ENCODE results near the gene BRINP1.

The BRINP1 gene

DNA sequence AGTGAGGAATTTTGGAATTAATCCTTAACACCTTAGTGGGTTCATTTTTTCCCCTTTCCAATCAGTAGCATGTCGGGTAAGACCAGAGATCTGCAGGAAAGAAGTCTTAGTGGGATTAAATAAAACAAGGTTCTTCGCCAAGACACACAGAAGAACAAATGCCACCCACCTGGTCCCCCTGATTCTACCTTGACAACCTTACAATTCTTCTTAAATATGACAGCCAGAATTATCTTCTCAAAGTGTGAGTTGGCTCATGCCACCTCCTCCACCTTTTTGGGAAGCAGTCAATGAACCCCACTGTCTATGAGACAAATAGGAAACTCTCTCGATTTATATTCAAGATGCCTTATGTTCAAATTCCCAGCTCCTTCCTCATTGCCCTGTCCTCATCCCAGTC lies 105.1 kb downstream of the BRINP1 start:
- TF ChIP-seq, protein P1, sequence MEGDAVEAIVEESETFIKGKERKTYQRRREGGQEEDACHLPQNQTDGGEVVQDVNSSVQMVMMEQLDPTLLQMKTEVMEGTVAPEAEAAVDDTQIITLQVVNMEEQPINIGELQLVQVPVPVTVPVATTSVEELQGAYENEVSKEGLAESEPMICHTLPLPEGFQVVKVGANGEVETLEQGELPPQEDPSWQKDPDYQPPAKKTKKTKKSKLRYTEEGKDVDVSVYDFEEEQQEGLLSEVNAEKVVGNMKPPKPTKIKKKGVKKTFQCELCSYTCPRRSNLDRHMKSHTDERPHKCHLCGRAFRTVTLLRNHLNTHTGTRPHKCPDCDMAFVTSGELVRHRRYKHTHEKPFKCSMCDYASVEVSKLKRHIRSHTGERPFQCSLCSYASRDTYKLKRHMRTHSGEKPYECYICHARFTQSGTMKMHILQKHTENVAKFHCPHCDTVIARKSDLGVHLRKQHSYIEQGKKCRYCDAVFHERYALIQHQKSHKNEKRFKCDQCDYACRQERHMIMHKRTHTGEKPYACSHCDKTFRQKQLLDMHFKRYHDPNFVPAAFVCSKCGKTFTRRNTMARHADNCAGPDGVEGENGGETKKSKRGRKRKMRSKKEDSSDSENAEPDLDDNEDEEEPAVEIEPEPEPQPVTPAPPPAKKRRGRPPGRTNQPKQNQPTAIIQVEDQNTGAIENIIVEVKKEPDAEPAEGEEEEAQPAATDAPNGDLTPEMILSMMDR (IDR thresholded peaks at IDR 0.05; ENCODE audit: low read depth, low read length, missing control alignments): no peak
- no peak overlapping the region for H3K4me3 ChIP-seq (ENCODE audit: low read depth, low read length)
- no peak for DNase-seq (ENCODE audit: low read depth)

DNA sequence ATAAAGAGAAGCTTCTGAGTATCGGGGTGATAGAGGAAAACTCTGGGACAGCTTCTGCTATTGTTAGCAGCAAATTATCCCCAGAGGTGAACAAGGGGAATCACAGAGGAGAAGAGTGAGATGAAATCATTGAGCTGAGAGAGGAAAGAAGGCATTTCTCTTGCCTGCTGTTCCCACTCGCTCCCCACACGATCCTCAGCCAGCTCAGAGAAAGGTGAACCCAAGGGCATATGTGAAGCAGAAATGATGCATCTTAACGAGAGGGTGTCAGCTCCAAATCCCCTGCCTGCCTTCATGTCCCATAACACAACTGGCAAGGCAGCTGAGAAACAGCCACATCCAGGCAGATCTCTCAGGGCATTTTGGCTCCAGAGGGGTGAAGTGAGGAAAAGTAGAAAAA lies 111.6 kb downstream of the BRINP1 start:
- TF ChIP-seq, protein P1 (IDR thresholded peaks at IDR 0.05; ENCODE audit: low read depth, low read length, missing control alignments): no peak
- DNase-seq (ENCODE audit: low read depth): no peak
- no peak overlapping the region for H3K4me3 ChIP-seq (ENCODE audit: low read depth, low read length)

DNA sequence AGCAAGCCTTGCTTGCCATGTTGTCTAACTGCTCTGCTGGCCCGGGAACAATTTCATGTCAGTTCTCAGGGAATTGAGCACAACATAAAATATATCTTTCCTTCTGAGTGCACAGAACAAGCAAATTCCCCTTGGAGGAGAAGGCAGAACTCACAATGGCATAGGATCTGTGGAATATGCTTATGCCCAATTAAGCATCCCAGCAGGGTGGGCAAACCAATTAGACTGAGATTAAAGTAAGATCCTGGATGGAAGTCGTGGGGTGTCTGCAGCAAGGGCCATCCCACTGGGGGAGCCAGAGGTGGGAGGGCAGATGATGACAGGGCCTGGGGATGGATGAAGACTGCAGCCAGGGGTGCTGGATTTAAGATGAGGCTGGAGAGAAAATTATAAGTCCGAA lies 114.1 kb downstream of the BRINP1 start:
- TF ChIP-seq, protein P1 (IDR thresholded peaks at IDR 0.05; ENCODE audit: low read depth, low read length, missing control alignments): no peak
- H3K4me3 ChIP-seq (ENCODE audit: low read depth, low read length): no peak overlapping the region
- DNase-seq (ENCODE audit: low read depth): no peak

DNA sequence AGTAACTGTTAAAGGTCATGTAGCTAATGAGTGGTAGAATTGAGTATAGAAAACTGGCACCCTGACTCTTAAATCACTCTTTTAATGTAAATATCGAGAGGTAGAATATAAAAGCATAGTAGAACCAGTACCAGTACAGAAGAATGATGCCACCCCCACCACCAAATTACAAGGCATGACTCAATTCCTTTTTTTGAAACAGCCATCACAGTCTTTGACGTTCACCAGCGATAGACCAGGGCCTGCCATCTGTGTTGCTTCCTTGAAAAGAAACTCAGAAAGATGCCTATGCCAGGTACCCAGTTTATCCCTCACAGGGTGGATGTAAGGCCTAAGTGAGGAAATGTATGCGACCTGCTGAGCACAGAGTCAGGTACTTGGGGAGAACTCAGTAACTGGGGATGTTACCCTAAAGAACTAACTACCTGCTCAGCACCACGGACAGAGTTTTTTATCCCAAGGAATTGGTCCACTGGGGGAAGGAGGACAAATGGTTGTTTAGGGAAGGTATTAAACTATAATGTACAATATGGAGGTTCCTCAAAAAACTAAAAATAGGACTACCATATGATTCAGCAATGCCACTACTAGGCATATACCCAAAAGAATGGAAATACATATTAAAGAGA lies 116.5 kb downstream of the BRINP1 start:
- TF ChIP-seq, protein P1 (IDR thresholded peaks at IDR 0.05; ENCODE audit: low read depth, low read length, missing control alignments): no peak
- no peak for DNase-seq (ENCODE audit: low read depth)
- H3K4me3 ChIP-seq (ENCODE audit: low read depth, low read length): no peak overlapping the region

DNA sequence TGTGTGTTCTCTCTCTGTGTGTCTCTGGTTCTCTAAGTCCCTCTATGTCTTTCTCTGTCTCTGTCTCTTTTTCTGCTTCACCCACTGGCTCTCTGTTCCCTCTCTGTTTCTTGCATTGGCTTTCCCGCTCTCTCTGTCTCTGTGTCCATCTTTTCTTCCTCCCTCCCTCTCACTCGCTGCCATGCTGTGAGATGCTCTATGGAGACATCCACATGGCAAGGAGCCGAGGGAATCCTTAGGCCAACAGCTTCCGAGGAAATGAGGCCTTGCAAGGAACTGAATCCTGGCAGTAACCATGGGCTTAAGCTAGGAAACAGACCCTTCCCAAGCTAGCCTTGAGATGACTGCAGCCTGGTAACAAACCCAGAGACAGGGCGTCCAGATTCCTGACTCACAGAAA lies 117.3 kb downstream of the BRINP1 start:
- no peak for DNase-seq (ENCODE audit: low read depth)
- TF ChIP-seq, protein P1 (IDR thresholded peaks at IDR 0.05; ENCODE audit: low read depth, low read length, missing control alignments): no peak
- H3K4me3 ChIP-seq (ENCODE audit: low read depth, low read length): no peak overlapping the region

GRCh38 chr9:119250730-119251129 lies 118.5 kb downstream of the BRINP1 start:
- H3K4me3 ChIP-seq (ENCODE audit: low read depth, low read length): no peak overlapping the region
- TF ChIP-seq, protein P1 (IDR thresholded peaks at IDR 0.05; ENCODE audit: low read depth, low read length, missing control alignments): no peak
- no peak for DNase-seq (ENCODE audit: low read depth)

DNA sequence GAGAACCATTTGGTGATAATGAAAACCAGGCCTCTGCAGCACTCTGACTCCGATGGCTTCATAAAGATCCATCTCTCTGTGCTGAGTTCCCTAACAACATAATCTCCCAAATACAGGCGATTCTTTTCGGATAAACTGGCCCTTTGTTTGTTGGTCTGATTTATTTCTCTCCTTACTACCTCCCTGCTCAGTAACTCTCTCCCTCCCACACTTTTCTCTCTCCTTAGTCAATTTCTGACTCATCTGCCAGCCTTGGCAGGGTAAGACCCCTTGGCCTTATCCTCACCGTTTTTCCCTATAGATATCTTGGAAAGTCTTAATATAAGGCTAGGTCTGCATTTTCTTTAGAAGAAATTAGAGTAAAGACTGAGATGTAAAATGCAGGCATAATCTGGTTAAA lies 128.7 kb downstream of the BRINP1 start:
- DNase-seq (ENCODE audit: low read depth): no peak
- H3K4me3 ChIP-seq (ENCODE audit: low read depth, low read length): no peak overlapping the region
- TF ChIP-seq, protein P1 (IDR thresholded peaks at IDR 0.05; ENCODE audit: low read depth, low read length, missing control alignments): no peak

Data from GM12864 (cell line).